ENCODE measurements around the gene FBXO38. TPM values are rescaled to one million over a fixed set of nuclear protein-coding genes. Genes with fewer than 3 reads are reported as not detected.

FBXO38 gene
- polyA plus RNA-seq, 1 of the 3 experiments (the other 2 are of a cell fraction) = 15.5 TPM

DNA sequence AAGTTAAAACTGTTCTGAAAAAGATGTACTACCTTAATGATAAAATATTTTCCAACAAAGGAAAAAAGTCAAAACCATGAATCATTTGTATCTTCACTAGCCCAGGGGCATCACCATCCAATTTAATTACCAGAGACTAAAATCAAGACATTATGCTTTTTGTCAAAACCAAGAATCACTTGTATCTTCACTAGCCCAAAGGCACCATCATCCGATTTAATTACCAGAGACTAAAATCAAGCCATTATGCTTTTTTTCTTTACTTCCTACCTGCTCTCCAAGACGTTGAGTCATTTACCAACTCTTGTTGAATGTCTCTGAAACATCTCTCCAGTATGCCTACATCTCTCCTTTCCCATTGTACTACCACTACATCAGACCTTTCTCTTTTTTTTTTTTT, 37.9 kb downstream of the FBXO38 start:
- POLR2A ChIA-PET = no interaction called here

DNA sequence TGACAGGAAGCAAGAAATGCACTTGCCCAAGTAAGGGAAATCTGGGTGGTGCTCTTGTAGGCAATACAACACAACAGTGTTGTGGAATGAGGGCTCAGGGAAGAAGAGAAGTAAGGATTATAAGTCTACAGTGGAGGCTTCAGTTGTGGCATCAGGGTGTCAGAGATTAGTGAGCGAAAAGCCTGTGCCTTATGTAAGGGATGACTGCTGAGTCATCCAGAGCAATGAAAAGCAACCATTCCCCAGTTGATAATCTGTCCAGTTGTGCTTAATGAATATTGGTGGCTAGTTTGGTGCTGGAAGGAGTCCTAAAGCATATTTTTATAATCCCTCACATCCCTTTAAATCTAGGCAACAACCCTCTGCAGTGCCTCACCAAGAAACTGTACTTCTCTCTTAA, 42.0 kb downstream of the FBXO38 start:
- no peak overlapping the region for H2AFZ ChIP-seq (ENCODE audit: low read depth)
- DNase-seq = no peak
- ChIA-PET POLR2A (no interaction called here), CTCF (interaction anchor here (1.8 to 4.0 kb wide), 2 partner anchors 17 to 305 kb away, joined by 5 to 35 read pairs; no protein-coding TSS in a partner anchor)
- peaks cover 5% of the 10 kb centered on the region for H3F3A ChIP-seq (replicated peaks; ENCODE audit: insufficient read depth)
- TF ChIP-seq NFIC (IDR thresholded peaks at IDR 0.05; ENCODE audit: borderline replicate concordance) = no peak
- TF ChIP-seq RAD21 (IDR thresholded peaks at IDR 0.05; ENCODE audit: low read length) = no peak
- no peak for TF ChIP-seq EZH2phosphoT487 (IDR thresholded peaks at IDR 0.05; ENCODE audit: borderline replicate concordance, low read depth)
- TF ChIP-seq RCOR1 (IDR thresholded peaks at IDR 0.05; ENCODE audit: low read length) = no peak
- no peak for TF ChIP-seq FOXJ3 (CRISPR knock-in tag; IDR thresholded peaks at IDR 0.05)
- no peak for TF ChIP-seq YY1 (IDR thresholded peaks at IDR 0.05; ENCODE audit: low read depth)
- TF ChIP-seq POLR2AphosphoS5 (IDR thresholded peaks at IDR 0.05; ENCODE audit: low read depth, low read length) = no peak
- no peak for TF ChIP-seq EP300 (IDR thresholded peaks at IDR 0.05; ENCODE audit: borderline replicate concordance in 1 of 2, low read depth in 1 of 2, low read length in 1 of 2)
- TF ChIP-seq, protein P1, sequence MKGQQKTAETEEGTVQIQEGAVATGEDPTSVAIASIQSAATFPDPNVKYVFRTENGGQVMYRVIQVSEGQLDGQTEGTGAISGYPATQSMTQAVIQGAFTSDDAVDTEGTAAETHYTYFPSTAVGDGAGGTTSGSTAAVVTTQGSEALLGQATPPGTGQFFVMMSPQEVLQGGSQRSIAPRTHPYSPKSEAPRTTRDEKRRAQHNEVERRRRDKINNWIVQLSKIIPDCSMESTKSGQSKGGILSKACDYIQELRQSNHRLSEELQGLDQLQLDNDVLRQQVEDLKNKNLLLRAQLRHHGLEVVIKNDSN (IDR thresholded peaks at IDR 0.05; ENCODE audit: borderline replicate concordance, low read depth) = no peak
- TF ChIP-seq FOXM1 (IDR thresholded peaks at IDR 0.05; ENCODE audit: low read depth) = no peak
- TF ChIP-seq, protein P2, sequence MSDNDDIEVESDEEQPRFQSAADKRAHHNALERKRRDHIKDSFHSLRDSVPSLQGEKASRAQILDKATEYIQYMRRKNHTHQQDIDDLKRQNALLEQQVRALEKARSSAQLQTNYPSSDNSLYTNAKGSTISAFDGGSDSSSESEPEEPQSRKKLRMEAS (IDR thresholded peaks at IDR 0.05; ENCODE audit: low read depth) = no peak
- TF ChIP-seq GABPA (IDR thresholded peaks at IDR 0.05; ENCODE audit: low read depth) = no peak
- no peak for TF ChIP-seq SMC3 (IDR thresholded peaks at IDR 0.05; ENCODE audit: low read depth, low read length)
- TF ChIP-seq ELF1 (IDR thresholded peaks at IDR 0.05) = no peak
- no peak for TF ChIP-seq RFX5 (IDR thresholded peaks at IDR 0.05; ENCODE audit: low read length)
- H3K9ac ChIP-seq = no peak overlapping the region
- H3K4me3 ChIP-seq (ENCODE audit: low read depth in 2 of 2, low read length in 1 of 2) = no peak overlapping the region
- H3K4me1 ChIP-seq (ENCODE audit: control insufficient read depth in 1 of 2, insufficient read depth in 2 of 2, low read depth in 1 of 2, low read length in 1 of 2) = no peaks in the 10 kb centered on the region; a peak in 1 of 4 replicates
- H3K79me2 ChIP-seq (ENCODE audit: insufficient read depth) = peaks cover 4% of the 10 kb centered on the region; the same call in 1 of the 2 replicates
- WGBS (ENCODE audit: low lambda C conversion rate) = 93% methylated on average over 1 of the region's 1 CpG
- no peaks in the 10 kb centered on the region for H4K20me1 ChIP-seq (ENCODE audit: insufficient read depth)
- no peaks in the 10 kb centered on the region for H3K27me3 ChIP-seq (ENCODE audit: insufficient read depth)
- no peaks in the 10 kb centered on the region for H3K9me2 ChIP-seq
- H3K27ac ChIP-seq (ENCODE audit: low read depth in 2 of 2, low read length in 1 of 2) = no peak overlapping the region; a peak in 1 of 4 replicates
- H3K4me2 ChIP-seq = no peak overlapping the region
- no peaks in the 10 kb centered on the region for H3K9me3 ChIP-seq
- peaks cover 85 to 87% of the 10 kb centered on the region in 2 experiments for H3K36me3 ChIP-seq (replicated peaks in 1 of 2; ENCODE audit: control insufficient read depth in 1 of 2, insufficient read depth in 2 of 2, low read length in 1 of 2)

More for the DNA sequence above, 37.9 kb downstream of the FBXO38 start:
- Histone ChIP-seq H3K4me3 (ENCODE audit: low read depth in 2 of 2, low read length in 1 of 2) (no peak overlapping the region), H3K9me2 (no peaks in the 10 kb centered on the region), H3K4me2 (no peak overlapping the region), H3K27ac (ENCODE audit: low read depth in 2 of 2, low read length in 1 of 2) (no peak overlapping the region), H3K9me3 (no peaks in the 10 kb centered on the region), H3K9ac (no peak overlapping the region), H3K79me2 (ENCODE audit: insufficient read depth) (no peaks in the 10 kb centered on the region), H3K4me1 (ENCODE audit: control insufficient read depth in 1 of 2, insufficient read depth in 2 of 2, low read depth in 1 of 2, low read length in 1 of 2) (no peaks in the 10 kb centered on the region), H2AFZ (ENCODE audit: low read depth) (no peak overlapping the region), H4K20me1 (ENCODE audit: insufficient read depth) (no peaks in the 10 kb centered on the region), H3K27me3 (ENCODE audit: insufficient read depth) (no peaks in the 10 kb centered on the region), H3F3A (replicated peaks; ENCODE audit: insufficient read depth) (no peaks in the 10 kb centered on the region), H3K36me3 (replicated peaks in 1 of 2; ENCODE audit: control insufficient read depth in 1 of 2, insufficient read depth in 2 of 2, low read length in 1 of 2) (peaks cover 85 to 86% of the 10 kb centered on the region in 2 experiments)
- TF ChIP-seq, protein P1 (IDR thresholded peaks at IDR 0.05; ENCODE audit: borderline replicate concordance, low read depth) = no peak
- DNase-seq = no peak
- CTCF ChIA-PET = interaction anchor here (0.7 to 2.4 kb wide), 6 partner anchors 19 to 614 kb away, joined by 3 to 26 read pairs (median 4); no protein-coding TSS in a partner anchor
- WGBS (ENCODE audit: low lambda C conversion rate) = 37% methylated on average over 2 of the region's 2 CpGs
